Endometrial microvascular endothelial cells (primary cell): ENCODE data around the gene TMEM234. TPM values are rescaled to one million over a fixed set of nuclear protein-coding genes. Genes with fewer than 3 reads are reported as not detected.

Experiments
- in situ Hi-C: cut with HindIII; loops from 2 replicates; pipeline ENCODE4 v1.10.0; 2017; ENCODE audit warnings: low sequenced_read_pairs, low pct_unique_long_range_greater_than_20kb; ENCODE audit errors: inconsistent ontology term
- total RNA-seq: library from RNA; depleted of rRNA; stranded (reverse); fragments of >200 nt; gene quantifications from one replicate; pipeline ENCODE4 v1.2.3, GENCODE V29; 2015; ENCODE audit errors: inconsistent ontology term

Gene TMEM234
- total RNA-seq, 1 donor from 2014 or later = 16.3 TPM

DNA sequence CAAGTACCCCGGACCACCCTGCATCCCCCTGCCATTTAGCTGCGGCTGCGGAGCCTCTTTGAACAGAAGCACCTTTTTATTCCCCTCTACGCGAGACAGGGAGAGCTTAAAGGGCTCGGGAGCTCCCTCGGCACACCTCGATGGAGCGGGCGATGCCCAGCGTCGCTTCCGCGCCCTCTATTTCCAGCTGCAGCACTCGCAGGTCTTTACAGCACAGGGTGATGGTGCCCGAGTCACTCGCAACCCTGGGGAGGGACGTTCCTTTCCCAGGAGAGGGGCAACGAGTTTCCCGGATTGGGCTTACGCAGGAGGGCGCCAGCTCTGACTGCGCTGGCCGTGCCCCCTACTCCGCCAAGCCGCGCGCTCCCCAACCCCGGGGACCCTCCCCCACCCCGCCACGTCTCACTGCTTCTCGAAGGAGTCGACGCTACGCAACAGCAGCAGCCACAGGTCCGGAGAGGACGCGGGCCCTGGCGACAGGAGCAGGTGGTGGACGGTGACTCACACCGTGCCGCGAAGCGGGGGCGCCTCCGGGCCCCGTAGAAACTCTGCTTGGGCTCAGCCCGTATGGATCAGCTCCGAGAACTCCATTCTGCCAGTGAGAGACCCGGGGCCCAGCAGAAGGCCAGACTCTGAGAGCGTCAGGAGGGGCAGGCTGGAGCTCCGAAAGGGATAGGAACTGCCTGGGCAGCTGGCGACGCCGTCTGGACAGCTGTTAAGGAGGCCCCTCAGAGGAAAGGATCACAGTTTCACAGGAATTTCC lies 19.0 kb upstream of the TMEM234 start:
- in situ Hi-C loops = loop anchor here (10.0 kb wide), 1 partner anchor 84 kb away; no protein-coding TSS in a partner anchor

DNA sequence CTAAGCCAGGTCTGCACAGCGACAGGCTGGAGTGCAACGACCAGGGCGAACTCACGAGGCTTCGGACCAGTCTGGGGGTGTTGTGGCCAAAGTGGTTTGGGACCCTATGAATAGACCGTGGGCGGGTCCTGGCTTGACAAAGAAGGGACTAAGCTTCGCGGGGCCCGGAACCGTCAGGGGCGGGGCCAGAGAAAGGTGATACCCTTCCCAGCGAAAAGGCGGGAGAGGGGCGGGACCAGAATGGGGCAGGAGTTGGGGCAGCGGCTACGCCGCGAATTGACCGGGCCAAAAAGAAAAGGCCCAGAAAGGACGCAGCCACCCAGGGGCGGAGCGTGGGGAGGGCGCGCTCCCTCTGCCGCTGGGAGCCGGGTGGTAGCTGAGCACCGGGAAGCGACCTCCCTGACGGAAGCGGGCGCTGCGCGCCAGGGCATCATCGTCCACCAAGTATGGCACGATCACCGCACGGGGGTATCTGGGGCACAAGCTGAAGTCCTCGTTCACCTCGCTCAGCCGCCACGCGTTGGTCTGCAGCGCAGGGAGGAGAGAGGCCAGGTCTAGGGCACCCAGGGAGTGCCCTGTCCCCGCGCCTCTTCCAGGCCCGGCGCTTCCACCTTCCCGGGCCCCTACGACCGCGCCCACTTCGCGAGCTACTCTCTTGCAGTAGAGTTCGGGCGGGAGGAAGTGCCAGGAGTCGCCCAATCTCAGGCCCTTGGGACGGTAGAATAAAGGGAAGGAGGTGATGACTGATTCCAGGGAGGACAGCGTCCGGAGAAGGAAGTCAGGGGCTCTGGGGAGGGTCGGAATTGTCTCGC lies 18.2 kb upstream of the TMEM234 start:
- in situ Hi-C loops = loop anchor here (10.0 kb wide), 1 partner anchor 84 kb away; no protein-coding TSS in a partner anchor

DNA sequence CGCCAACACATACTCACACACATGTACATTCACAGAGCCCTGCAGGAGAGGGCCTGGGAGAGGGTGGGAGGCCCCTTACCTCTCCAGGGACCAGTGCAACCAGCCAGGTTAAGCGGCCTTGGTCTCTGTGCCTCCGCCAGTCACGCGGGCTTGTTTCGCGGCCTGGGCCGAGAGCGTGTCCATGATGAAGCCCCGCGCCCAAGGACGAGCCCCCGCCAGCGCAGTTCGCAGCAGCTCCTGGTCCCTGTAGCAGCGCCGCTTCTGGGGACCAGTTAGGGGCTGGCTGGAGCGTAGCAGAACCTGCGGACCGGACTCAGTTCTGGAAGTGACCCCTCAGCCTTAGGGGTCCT lies 17.6 kb upstream of the TMEM234 start:
- in situ Hi-C loops = loop anchor here (10.0 kb wide), 1 partner anchor 85 kb away; no protein-coding TSS in a partner anchor

DNA sequence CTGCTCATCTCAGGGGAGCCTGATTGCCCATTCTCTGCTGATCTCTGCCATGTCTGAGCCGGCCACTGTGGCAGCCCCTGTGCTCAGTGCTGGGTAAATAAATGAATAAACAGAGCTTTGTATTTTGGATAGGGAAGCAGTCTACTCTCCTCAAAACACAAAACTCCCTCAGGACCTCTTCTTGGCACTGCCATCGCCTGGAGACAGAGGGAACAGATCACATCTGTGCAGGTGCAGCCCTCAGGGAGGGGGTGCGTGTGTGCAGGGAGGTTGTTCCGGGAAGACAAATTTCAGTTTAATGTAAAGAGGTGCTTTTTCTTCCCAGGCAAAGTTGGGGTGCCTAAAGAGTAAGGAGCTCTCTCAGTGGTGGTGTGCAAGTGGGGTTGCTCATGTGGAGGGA lies 17.2 kb upstream of the TMEM234 start:
- in situ Hi-C loops = no loop called here

DNA sequence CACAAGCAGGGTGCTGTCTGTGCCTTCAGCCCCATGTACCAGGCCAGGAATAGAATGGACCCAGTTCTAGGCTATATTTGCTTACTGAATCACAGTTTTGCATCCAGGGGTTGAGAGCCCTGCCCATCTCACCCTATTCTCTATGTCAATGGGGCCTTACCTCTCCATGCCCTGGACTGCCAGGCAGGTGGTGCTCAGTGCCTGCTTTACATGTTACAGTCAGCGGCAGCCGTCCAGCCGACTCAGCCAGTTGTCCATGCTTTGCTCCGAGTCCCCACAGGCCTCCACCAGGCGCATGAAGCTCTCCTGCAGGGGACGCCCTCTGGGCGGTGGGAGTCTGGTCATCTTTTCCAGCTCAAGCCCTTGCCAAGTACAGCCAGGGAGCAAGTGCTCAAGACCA lies 12.6 kb upstream of the TMEM234 start:
- in situ Hi-C loops = no loop called here

DNA sequence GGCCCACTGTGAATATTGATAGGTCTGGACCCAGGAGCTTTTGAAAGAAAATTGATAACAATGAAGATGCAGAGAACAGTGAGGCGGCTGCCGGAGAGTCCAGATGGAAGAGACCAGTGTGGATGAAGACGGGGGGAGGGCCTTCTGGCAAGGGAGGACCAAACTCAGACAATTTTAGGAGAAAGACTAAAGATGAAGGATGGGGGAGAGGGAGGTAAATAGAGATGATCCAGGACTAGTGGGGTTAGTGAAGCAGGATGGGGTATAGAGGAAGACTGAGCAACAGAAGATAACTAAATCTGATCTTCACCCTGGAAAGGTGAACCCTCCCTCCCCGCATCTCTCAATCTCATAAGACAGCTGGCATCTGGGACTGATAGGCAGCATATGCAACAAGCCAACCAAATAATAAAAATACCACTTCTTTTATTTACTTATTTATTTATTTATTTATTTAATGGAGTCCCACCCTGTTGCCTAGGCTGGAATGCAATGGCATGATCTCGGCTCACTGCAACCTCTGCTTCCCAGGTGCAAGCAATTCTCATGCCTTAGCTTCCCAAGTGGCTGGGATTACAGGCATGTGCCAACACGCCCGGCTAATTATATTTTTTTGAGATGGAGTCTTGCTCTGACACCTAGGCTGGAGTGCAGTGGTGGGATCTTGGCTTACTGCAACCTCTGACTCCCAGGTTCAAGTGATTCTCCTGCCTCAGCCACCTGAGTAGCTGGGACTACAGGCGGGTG lies 10.6 kb upstream of the TMEM234 start:
- in situ Hi-C loops = no loop called here

DNA sequence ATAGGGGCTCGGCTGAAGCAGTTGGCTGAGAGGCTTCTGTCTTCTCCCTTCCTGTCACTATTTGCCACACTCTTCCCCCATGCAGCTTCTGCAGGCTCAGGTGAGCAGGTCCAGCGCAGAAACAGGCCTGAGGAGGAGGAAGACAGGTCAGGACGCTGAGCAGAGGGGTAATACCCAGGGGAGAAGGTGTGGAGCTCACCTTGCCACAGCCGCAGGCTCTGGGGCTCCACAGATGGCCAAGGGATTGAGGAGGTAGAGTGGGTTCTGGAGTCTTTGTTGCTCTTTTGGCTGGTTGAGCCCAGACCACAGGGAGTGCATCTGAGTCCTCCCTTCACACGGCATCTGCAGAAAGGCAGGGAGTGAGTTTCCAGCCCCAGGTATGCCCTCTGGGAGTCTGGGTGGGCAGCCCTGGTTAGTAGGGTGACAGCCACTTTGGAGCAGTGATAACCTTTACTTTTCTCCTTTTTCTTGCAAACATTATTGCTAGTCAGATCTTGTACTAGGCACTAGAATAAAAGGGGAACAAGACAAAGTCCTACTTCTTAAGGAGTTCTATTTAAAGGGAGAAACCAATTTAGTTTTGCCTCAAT lies 9.8 kb upstream of the TMEM234 start:
- in situ Hi-C loops = no loop called here

DNA sequence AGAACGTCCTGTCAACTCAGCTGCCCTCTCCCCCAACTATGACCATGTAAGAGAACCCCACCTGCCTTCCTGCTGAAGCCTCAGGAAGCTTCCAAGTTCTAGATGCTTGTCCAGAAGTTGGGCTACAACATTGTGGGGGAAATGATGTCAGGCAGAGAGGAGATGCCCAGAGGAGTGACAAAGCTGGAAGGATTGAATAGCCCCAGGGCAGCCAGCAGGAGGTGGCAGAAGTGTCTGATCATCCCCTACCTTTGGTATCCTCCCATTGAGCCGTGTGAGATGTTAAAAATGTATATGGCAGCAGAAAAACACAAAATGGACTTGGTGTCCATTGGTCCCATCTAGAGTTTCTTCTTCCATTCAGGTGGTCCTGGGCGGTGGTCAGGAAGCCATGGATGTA lies 6.6 kb upstream of the TMEM234 start:
- in situ Hi-C loops = no loop called here

DNA sequence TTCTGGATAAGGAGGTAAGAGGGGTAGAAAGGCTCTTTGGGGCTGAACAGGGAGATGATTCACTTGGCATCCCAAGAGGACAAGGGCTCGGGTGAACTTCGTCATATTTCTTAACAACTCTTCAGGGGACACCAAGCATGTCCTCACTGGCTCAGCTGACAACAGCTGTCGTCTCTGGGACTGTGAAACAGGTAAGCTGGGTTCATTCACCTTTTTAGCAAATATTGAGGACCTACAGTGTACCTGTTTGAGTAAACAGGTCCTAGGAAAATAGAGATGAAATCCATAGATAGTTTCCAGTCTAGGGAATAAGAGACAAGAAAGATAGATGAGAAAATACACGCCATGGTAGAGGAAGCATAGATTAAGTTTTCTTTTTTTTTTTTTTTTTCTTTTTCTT lies 2.1 kb upstream of the TMEM234 start:
- in situ Hi-C loops = no loop called here

DNA sequence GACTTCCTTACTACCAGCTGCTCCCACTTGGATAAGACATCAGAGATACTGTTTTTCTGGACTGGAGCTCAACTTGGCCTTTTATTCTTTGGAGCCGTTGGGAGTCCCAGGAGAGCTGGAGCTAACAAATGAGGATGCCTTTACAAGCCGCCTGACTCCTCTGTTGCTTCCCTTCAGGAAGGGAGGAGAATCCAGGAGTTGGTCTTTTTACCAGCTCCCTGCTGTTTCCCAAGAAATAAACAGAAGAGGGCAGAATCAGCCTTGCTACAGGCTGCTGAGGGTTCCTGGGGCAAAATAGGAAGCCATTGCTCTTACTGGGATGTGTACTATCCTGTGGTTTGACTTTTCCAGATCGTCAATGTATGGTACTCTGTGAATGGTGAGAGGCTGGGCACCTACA lies 1.5 kb upstream of the TMEM234 start:
- in situ Hi-C loops = no loop called here

DNA sequence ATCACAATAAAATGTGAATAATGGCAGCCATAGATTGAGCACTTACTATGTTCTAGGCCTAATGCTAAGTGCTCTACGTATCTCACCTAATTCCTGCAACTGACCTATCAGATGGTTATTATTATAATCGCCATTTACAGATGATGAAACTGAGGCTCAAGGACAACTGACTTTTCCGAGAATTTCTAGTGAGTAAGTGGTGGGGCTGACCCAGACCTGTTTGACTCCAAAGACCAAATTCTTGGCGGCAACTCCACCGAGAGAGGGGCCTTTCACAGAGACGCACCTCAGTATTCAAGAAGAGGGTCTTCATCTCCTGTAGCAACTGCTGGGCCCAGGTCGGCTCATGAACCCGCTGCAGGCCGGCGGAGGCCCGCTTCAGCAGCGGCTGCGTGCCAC lies 573 bp downstream of the TMEM234 start:
- in situ Hi-C loops = no loop called here

DNA sequence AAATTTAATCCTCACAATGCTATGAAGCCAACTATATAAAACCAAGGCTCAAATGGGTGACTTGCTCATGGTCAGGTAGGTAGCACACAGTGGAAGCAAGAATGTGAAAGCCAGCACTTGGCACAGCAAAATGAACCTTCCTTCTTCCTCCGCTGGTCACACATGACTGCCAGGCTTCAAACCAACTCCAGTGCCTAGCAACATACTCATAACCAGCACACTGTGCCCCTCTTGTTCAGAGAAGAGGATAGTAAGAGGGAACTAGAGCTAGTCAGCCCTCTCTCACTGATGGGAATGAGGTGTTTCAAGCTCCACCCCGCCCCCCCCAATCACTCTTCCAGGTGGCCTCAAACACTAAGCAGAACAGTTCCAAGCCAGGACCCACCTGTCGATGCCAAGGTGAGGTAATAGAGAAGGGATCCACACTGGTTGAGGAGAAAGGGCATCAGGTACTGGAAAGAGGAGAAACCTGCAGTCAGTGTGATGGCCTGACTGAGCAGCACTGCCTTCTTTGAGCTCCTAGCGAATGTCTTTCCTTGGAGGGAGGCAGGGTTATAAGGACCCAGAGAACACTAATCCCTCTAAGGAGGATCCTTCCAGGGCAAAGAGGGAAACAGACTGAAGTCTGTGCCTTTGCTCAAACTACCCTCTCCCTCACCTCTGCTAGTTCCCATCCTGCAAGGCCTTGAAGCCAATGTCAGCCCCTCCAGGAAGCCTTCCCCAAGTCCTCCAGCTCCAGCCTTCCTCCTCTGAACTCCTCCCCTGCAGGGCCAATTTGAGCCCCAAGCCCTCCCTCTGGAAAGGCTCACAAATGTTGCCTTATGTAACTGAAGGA lies 1.2 kb downstream of the TMEM234 start:
- in situ Hi-C loops = no loop called here

DNA sequence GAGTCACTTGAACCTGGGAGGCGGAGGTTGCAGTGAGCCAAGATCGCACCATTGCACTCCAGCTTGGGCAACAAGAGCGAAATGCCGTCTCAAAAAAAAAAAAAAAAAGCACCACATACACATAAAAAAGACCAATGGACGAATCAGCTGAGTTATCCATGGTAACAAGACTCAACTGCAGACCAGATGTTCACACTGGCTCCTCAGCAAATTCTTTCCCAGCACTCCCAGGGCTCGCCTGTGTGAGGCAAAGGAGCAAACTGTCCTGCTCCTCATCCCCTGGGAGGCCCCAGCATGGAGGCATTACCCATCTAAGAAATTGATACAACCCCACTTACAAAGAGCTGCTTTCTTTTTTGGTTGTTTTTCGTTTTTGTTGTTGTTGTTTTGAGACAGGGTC lies 3.1 kb downstream of the TMEM234 start:
- in situ Hi-C loops = no loop called here

DNA sequence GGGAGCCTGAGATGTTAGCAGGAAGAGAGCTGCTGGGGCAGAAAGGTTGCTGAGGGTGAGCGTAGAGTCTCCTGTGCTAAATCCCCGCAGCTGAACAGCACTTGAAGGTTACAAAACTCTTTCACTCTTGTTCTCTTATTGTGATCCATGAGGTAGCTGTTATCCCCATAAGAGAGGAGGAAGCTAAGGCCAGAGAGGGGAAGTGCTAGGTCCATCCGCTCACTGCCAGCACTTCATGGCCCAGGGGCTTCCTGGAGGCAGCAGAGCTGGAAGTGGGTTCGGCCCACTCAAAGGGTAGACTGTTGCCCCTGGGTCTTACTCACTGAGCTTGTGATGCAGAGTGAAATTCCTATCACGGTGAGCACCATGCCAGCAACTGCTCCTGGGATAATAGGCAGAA lies 5.6 kb downstream of the TMEM234 start:
- in situ Hi-C loops = no loop called here

DNA sequence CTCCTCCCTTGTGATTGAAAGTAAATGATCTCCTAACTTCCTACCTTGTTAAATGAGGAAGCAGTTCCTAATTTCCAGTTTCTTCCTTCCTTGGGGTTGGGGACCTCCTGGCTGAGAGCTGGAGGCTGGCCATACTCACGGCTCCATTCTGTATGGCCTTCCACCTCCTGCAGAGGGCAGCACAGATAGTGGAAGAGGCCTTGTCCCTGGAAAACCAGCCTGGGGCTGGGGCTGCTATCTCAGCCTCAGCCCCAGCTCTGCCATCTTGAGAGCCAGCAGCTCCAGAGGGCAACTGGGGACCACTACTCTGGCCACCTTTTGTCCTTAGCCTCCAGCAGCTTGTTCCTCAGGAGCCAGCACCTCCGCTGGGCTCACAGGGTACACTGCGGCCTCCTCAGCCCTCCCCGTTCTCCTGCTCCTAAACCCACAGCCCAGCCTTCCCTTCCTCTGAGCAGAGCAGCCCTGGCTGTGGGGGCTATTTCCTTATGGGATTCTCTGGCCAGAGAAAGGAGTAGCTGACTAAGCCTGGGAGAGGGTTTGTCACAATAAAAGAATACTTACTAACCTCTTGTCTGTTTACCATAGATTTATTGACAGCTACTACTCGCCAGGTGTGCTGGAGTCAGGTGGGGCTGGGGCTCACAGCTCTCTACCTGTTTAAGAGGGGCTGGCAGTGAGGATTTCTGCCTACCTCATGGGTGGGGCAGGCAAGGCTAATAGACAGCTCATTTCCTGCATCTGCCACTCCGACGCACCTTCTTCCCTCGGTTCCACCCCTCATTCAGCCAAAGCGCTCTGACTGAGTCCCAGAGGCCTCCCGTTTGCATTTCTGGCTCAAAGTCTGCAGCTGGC lies 6.3 kb downstream of the TMEM234 start:
- in situ Hi-C loops = no loop called here

DNA sequence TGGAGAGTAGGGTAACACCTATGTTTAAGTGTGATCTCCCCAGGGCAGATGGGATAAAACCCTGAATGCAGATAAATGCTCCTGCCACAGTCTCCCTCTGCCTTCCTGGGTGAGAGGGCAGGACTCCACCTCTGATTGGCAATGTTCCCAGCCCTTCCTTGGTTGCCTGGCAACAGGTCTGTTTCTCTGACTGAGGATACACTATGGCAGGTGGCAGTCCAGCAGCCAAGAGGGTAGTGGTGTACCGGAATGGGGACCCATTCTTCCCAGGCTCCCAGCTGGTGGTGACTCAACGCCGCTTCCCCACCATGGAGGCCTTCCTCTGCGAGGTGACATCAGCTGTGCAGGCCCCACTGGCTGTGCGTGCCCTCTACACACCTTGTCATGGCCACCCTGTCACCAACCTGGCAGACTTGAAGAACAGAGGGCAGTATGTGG lies 13.2 kb downstream of the TMEM234 start, which contains the start of gene DCDC2B:
Gene DCDC2B, plus strand, starts transcription at position 199 of the 438 bp plus-strand sequence. Its CDS starts 5 bp downstream, at position 204.
- in situ Hi-C loops = no loop called here

DNA sequence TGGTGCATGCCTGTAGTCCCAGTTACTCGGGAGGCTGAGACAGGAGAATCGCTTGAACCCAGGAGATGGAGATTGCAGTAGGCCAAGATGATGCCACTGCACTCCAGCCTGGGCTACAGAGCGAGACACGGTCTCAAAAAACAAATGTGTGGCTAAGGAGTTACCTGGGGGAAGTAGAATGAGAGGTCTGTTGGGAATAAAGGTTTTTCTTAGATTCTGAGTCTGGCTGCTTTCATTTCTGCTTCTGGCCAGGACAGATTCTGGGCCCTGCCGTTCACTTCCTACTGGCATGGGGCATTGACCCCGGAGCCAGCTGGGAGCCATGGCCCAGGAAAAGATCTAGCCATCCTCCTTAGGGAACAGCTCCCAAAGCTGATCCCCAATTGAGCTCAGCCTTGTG lies 13.7 kb downstream of the TMEM234 start:
- in situ Hi-C loops = no loop called here
